Dedifferentiated amniotic fluid mesenchymal stem cell (primary cell): ENCODE data around the gene OST4.
"Not testable (repeated sequence)": the region's sequence is repeated elsewhere in the genome, so short reads cannot be mapped to it uniquely, and the experiment has no call there.

ENCODE experiments used
- DNase-seq: peaks from one replicate; pipeline ENCODE4 v3.0.0-alpha.2; 2016; ENCODE audit errors: extremely low spot score

Gene OST4

DNA sequence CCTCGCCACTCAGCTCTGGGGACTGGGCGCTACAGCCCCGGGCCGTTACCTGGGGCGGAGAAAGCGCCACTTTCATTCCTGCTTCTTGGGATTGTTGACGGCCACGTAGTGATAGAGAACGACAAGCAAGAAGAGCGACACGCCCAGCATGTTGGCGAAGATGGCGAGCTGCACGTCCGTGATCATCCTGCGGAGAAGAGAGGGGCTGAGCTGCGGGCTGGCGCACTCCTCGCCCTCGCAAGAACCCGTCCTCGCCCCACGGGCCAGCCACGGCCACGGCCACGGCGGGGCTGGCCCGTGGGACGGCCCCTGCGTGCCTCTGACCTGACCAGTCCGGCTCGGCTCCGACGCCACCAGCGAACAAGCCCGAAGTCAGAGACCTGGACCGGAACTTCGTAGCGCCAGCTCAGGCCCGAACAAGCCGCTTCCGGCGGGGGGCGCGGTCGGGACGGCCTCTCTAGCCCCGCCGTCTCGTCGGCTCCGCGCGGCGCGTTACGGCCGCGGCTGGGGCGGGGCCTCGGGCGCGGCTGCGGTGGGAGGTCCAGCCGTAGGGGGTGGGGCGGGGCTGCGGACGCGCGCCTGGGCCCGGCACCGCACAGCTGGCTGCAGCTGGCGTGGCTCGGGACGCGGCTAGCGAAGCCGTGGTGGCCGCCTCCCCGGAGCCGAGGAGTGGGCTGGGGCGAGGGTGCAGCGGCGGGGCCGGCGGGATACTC, at the start of gene OST4:
OST4 (minus strand) TSS at position 378 of the 713 bp plus-strand sequence.
- peak; percentile 93 for DNase-seq

DNA sequence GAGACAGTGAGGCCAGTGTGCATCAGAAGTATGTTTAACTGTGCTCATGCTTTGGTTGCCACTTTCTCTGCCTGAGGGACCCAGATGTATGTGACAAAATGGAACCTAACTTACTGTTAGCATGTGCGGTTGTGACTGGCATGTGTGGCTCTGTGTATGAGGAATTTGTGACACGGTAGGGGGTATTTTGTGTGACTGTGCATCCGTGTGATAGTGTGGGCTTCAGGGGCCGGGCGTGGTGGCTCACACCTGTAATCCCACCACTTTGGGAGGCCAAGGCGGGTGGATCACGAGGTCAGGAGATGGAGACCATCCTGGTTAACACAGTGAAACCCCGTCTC, 47.8 kb upstream of the OST4 start:
- DNase-seq = not testable (repeated sequence)

DNA sequence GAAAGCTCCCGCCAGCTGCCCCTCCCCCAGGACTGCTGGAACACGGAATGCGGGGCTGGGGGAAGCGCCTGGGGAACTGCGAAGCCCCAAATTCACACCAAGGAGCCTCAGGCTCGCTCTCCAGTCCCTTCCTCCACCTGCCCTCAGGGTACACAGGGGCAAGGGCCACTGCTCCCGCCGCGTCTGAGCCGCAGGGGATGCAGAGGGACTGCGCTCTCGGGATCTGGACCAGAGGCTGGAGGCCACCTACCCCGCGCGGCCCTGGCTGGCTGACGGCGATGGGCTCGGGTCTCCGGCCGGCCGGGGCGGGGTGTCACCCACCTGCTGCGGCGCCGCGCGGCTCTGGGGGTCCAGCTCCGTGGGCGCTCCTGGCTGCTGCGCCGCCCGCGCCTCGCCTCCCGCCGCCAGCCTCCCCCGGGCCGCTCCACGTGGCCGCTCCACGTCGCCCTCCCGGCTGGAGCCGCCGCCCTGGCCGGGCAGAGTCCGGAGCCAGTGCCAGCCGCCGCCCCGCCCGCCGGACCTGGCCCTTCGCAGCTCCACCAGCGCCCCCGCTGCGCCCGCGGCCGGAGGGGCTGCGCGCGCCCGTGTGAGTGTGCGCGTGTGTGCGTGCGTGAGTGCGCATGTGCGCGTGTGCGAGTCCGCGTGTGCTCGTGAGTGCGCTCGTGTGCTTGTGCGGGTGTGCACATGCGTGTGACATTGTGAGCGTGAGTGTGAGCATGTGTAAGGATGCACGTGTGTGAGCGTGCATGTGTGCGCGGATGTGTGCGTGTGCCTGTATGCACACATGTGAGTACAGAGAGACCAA, 47.3 kb upstream of the OST4 start, which contains the start of gene CGREF1:
CGREF1 (minus strand) TSS at position 604 of the 805 bp plus-strand sequence. CDS start 14,762 bp downstream, outside the sequence.
- no peak for DNase-seq

DNA sequence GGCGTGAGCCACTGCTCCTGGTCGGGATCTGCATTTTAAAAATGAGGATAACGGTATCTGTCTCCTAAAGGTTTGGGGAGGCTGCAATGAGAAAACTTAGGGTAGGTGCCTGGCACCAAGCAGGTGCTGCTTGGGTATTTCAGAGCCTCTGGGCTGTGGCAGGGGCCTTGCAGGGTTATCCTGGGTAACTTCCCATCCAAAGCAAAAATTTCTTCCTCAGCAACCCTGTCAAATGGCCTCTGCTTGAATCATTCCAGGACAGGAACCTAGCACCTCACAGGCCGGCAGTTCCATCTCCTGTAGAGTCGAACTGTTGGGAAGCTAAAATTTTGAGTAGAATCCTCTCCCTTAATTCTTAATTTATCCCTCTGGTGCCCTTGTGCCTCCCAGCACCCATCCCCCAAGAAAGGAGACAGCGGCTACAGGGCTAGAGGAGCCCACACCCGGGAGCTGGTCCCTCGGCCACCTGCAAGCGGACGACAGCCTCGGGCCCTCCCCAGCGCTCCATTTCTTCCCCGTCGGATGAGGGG, 46.6 kb upstream of the OST4 start:
- DNase-seq = no peak

DNA sequence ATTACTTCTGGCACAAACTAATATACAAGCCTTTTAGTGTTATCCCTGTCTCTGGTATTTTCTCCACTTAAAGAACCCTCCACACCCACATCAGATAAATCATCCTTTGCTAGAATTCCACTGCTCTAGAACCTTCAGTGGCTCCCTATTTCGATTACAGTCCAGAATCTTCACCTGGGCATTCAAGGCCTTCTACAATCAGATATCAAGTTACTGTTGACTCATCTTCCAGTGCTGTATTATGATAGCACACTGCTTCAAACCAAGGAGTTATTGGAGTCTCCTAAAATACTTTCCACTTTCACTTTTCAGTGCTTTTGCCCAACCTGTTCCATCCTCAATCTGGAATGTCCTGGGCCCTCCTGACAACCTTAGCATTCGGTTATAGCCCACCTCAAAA, 44.1 kb upstream of the OST4 start:
- no peak for DNase-seq

DNA sequence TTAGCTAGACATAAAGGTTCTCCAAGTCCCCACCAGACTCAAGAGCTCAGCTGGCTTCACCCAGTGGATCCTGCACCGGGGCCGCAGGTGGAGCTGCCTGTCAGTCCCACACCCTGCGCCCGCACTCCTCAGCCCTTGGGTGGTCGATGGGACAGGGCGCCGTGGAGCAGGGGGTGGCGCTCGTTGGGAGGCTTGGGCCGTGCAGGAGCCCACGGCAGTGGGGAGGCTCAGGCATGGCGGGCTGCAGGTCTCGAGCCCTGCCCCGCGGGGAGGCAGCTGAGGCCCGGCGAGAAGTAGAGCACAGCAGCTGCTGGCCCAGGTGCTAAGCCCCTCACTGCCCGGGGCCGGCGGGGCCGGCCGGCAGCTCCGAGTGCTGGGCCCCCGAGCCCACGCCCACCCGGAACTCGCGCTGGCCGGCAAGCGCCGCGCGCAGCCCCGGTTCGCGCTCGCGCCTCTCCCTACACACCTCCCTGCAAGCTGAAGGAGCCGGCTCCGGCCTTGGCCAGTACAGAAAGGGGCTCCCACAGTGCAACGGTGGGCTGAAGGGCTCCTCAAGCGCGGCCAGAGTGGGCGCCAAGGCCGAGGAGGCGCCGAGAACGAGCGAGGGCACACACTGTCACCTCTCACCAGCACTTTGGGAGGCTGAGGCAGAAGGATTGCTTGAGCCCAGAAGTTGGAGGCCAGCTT, 40.1 kb upstream of the OST4 start:
- DNase-seq = not testable (repeated sequence)

DNA sequence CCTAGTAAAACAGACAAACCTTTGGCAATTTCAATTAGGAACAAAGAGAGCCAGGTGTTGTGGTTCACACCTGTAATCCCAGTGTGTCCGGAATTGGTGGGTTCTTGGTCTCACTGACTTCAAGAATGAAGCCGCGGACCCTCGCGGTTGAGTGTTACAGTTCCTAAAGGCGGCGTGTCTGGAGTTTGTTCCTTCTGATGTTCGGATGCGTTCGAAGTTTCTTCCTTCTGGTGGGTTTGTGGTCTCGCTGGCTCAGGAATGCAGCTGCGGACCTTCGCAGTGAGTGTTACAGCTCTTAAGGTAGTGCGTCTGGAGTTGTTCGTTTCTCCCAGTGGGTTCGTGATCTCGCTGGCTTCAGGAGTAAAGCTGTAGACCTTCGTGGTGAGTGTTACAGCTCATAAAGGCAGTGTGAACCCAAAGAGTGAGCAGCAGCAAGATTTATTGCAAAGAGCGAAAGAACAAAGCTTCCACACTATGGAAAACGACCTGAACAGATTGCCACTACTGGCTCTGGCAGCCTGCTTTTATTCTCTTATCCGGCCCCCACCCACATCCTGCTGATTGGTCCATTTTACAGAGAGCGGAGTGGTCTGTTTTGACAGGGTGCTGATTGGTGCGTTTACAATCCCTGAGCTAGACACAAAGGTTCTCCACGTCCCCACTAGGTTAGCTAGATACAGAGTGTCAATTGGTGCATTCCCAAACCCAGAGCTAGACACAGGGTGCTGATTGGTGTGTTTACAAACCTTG, 39.3 kb upstream of the OST4 start:
- DNase-seq = not testable (repeated sequence)

DNA sequence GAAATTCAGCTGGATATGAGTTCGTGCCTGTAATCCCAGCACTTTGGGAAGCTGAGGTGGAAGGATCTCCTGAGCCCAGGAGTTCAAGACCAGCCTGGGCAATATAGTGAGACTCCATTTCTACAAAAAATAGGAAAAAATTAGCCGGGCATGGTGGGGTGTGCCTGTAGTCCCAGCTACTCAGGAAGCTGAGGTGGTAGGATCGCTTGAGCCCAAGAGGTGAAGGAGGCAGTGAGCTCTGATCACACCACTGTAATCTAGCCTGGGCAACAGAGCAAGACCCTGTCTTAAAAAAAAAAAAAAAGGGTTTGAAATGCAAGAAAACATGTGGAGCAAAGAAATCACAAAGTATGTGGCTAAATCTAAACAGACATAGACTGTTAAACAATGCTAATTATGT, 37.6 kb upstream of the OST4 start:
- DNase-seq = no peak

DNA sequence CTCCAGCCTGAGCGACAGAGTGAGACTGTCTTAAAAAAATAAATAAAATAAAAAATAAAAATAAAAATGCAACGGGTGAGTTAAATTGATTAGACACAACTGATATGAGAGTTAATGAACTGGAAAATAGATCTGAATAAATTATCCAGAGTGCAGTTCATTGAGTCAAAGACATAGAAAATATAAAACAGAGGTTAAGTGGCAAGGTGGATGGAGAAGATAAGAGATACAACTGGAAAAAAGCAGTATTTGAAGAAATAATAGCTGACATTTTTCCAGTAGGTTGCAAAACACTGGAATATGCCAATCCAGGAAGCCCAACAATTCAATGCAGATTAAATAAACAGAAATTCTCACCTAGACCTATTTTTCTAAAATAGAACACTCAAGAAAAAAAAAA, 36.8 kb upstream of the OST4 start:
- DNase-seq = no peak

DNA sequence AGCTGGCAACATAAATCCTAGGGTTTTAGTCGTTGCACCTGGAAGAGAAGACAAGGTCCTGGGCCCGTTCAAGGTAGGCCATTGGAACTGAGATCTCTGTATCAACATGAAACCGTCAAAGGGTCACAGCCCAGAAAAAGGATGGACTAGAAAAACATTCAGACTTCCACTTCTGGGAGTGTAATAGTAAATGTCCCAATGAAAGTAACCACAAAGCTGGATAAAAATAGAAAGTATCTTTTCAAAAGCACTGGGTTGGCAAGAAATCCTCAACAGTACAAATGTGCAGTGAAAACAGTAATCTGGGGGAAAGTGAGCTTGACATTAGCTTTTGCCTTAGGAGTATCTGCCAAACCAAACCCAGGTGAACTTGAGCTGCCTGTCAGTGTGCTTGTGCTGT, 34.5 kb upstream of the OST4 start:
- DNase-seq = no peak

DNA sequence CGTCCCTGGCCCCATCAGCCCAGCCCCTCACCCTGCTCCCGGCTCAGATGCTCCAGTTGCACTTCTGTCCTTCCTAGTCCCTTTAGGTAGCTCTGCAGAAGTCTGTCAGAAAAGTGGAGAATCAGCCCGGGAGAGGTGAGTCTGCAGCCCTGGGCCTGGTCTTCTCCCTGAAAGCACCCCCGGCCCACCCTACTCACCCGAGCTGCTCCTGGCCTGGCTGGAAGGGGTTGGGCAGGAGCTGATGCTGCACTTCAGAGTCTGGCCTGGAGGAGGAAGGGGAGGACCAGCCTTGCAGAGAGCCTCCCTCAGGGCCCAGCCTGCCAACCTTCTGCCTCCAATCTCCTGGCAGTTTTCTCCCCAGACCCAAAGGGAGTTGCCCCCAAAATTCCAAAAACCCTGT, 30.9 kb upstream of the OST4 start:
- no peak for DNase-seq

DNA sequence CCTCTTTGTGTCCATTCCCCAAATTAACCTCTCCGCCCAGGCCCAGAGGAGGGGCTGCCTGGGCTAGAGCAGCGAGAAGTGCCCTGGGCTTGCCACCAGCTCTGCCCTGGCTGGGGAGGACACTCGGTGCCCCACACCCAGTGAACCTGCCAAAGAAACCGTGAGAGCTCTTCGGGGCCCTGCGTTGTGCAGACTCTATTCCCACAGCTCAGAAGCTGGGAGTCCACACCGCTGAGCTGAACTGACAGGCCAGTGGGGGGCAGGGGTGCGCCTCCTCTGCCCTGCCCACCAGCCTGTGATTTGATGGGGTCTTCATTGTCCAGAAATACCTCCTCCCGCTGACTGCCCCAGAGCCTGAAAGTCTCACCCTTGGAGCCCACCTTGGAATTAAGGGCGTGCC, 28.6 kb upstream of the OST4 start:
- no peak for DNase-seq

DNA sequence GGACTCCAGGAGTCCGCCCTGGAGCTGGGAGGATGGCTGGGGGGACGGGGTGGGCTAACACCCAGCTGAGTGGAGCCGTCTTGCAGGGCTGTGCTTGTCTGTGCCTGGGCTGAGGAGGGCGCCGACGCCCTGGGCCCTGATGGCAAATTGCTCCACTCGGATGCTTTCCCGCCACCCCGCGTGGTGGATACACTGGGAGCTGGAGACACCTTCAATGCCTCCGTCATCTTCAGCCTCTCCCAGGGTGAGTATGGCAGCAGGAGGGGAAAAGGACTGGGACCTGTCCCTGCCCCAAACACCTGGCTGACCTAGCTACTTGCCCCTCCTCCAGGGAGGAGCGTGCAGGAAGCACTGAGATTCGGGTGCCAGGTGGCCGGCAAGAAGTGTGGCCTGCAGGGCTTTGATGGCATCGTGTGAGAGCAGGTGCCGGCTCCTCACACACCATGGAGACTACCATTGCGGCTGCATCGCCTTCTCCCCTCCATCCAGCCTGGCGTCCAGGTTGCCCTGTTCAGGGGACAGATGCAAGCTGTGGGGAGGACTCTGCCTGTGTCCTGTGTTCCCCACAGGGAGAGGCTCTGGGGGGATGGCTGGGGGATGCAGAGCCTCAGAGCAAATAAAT, 28.0 kb upstream of the OST4 start:
- no peak for DNase-seq

DNA sequence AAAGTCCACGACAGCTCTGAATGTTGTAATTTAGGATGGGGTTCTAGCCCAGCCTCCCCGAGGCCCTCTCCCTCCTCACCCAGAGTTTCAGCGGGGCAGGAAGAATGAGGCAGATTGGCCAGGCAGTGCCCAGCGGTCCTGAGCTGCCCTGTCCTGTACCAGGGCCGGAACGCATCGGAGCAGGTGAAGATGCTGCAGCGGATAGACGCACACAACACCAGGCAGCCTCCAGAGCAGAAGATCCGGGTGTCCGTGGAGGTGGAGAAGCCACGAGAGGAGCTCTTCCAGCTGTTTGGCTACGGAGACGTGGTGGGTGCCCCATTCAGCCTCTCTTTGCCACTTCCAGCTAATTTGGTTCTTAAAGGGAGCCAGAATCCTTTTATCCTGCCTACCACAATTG, 25.9 kb upstream of the OST4 start:
- no peak for DNase-seq

DNA sequence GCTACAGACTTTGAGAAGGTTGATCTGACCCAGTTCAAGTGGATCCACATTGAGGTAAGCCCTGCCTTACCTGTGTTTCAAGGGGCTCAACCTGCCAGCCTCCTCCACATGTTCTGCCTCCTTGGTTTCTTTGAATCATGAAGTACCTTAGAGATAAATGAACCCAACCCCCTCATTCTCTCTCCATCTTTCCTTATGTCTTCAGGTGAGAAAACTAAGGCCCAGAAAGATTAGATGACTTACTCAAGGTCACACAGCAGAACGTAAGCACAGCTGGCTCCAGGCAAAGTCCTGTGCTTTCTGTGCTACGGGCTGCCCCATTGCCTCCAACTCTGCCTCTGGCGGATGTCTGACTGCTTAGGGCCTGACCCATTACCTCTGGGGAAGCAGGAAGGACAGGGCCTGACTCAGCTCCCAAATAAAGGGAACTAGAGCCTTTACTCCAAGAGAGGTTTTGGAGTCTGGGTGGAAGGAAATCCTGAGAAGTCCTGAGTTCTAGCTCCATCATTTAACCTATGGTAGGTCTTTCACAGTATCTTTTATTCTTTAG, 25.4 kb upstream of the OST4 start:
- no peak for DNase-seq

DNA sequence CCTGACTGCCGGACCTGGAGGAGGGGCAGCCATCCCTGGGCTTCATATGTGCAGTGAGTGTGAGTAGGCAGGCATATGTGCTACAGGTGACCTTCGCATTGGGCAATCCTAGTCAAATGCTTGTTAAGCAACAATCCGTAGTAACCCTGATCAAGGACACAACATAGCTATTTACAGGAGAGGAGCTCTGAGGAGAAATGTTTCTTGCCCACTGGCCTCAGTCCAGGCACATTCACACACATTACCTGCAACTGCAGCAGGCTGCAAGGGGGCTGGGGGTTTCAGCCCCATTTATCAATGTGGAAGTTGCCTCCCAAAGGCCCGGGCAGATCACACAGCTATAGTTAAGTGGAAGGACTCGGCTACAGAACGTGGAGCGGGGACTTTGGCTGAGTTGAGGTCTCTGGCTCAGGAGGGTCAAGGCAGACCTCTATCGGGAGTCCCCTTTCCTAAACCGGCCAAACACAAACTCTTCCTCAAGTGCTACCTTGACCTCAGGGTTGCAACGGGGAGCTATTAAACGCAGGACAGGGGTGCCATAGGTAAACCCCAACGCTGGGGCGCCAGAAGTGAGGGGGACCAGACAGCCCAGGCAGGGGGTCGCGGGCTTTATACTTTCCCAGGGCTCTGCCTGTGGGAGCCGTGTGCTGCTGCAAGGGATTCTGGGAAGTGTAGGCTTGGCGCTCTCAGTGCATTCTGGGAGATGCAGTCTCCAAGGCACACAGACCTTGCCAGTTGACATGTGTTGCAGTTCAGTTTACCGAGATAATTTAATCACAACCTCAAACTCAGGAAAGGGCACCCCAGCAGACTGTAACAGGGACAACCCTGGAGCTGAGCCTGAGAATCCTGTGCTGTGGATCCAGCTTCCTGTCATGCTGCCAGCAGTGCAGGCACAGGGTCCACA, 24.5 kb upstream of the OST4 start:
- DNase-seq = peak; percentile 34

DNA sequence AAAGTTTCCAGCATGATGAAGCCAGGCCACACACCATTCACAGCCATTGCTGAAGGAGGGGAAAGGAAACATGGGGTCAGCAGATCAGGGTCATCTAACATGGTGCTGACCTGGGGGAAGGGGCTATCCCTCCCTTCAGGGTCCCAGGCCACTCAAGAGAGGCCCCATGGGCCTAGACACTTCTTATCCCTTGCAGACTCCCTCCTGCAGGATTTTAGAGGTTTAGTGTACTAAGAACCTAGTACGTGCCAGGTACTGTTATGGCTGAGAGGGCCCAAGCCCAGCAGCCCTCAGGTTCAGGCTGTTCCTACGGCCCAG, 23.9 kb upstream of the OST4 start:
- DNase-seq = no peak

DNA sequence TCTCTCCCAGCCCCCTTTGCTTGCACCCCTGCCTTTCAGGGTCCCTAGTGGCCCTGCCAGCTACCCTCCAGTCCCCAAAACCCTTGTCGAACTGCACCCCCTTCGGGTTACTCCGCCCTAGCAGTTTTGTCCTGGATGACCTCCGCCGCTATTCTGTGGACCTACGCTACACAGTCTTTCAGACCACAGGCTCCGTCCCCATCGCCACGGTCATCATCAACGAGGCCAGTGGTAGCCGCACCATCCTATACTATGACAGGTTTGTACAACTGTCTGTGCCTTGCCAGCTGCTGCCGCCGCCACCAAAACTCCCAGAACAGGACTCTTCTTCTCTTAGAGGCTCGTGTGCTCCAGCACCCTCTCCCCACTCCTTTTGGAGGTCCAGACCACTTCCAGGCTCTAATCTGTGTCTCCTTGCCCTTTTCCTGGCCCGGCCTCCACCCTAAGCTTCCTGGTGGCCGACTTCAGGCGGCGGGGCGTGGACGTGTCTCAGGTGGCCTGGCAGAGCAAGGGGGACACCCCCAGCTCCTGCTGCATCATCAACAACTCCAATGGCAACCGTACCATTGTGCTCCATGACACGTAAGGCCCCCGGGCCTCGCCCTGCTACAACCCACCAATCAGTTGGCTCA, 23.0 kb upstream of the OST4 start:
- no peak for DNase-seq
